HepG2 (cell line): ENCODE measurements around the gene ABHD1. TPM values are rescaled to one million over a fixed set of nuclear protein-coding genes. Genes with fewer than 3 reads are reported as not detected.

Source experiments
- BCL6 ChIP-seq: IDR thresholded peaks from 2 replicates; pipeline ENCODE4 v1.6.1; 2016; ENCODE audit warnings: missing genetic modification reagents, missing compliant biosample characterization
- BRCA1 ChIP-seq: sonication (generic); formaldehyde crosslinking; IDR thresholded peaks from 2 replicates; pipeline ENCODE4 v1.4.0; 2020; ENCODE audit warnings: missing genetic modification reagents
- HNF4A ChIP-seq: sonication (generic); formaldehyde crosslinking; IDR thresholded peaks from 2 replicates; pipeline ENCODE4 v1.4.0; 2020; ENCODE audit warnings: missing genetic modification reagents
- LBX2 ChIP-seq: sonication (generic); formaldehyde crosslinking; IDR thresholded peaks from 2 replicates; pipeline ENCODE4 v1.5.0; 2020; ENCODE audit warnings: missing genetic modification reagents, mild to moderate bottlenecking, borderline replicate concordance
- MEIS2 ChIP-seq: sonication (generic); formaldehyde crosslinking; IDR thresholded peaks from 2 replicates; pipeline ENCODE4 v1.9.0; 2021; ENCODE audit warnings: mild to moderate bottlenecking, missing genetic modification reagents
- PITX1 ChIP-seq: sonication (generic); formaldehyde crosslinking; IDR thresholded peaks from 2 replicates; pipeline ENCODE4 v1.5.1; 2020; ENCODE audit warnings: mild to moderate bottlenecking, missing genetic modification reagents
- ZBTB4 ChIP-seq: sonication (generic); formaldehyde crosslinking; IDR thresholded peaks from 2 replicates; pipeline ENCODE4 v1.4.0; 2020; ENCODE audit warnings: missing genetic modification reagents, mild to moderate bottlenecking, borderline replicate concordance
- ZBTB43 ChIP-seq: sonication (generic); formaldehyde crosslinking; conservative IDR thresholded peaks from 2 replicates; pipeline ENCODE4 v1.4.0; 2020; ENCODE audit warnings: missing genetic modification reagents
- ZFP36 ChIP-seq: fragments of 150-350 bp; IDR thresholded peaks from 2 replicates; pipeline ENCODE4 v1.6.1; 2018; ENCODE audit warnings: borderline replicate concordance, low read length, low read depth; ENCODE audit not compliant: partially characterized antibody
- ZFX ChIP-seq: sonication (generic); formaldehyde crosslinking; IDR thresholded peaks from 2 replicates; pipeline ENCODE4 v1.4.0; 2020; ENCODE audit warnings: mild to moderate bottlenecking, low read depth, missing genetic modification reagents, moderate library complexity
- ZHX1 ChIP-seq: sonication (generic); formaldehyde crosslinking; IDR thresholded peaks from 2 replicates; pipeline ENCODE4 v1.8.1; 2022; ENCODE audit warnings: low read depth, mild to moderate bottlenecking, missing genetic modification reagents
- ZNF121 ChIP-seq: sonication (generic); formaldehyde crosslinking; IDR thresholded peaks from 2 replicates; pipeline ENCODE4 v1.5.0; 2020; ENCODE audit warnings: mild to moderate bottlenecking, missing genetic modification reagents
- ZNF143 ChIP-seq: sonication (generic); formaldehyde crosslinking; IDR thresholded peaks from 2 replicates; pipeline ENCODE4 v1.4.0; 2020; ENCODE audit warnings: missing genetic modification reagents
- ZNF280D ChIP-seq: sonication (generic); formaldehyde crosslinking; IDR thresholded peaks from 2 replicates; pipeline ENCODE4 v1.5.1; 2020; ENCODE audit warnings: mild to moderate bottlenecking, missing genetic modification reagents
- ZNF746 ChIP-seq: sonication (generic); formaldehyde crosslinking; IDR thresholded peaks from 2 replicates; pipeline ENCODE4 v1.8.0; 2022; ENCODE audit warnings: mild to moderate bottlenecking, missing genetic modification reagents
- ZNF878 ChIP-seq: sonication (generic); formaldehyde crosslinking; IDR thresholded peaks from 2 replicates; pipeline ENCODE4 v1.8.1; 2023; ENCODE audit warnings: mild to moderate bottlenecking, missing genetic modification reagents, moderate library complexity
- ZSCAN9 ChIP-seq: IDR thresholded peaks from 2 replicates; pipeline ENCODE4 v1.6.1; 2016; ENCODE audit warnings: borderline replicate concordance
- polyA plus RNA-seq, 8 experiments: library from polyadenylated mRNA; depleted of rRNA in 3 of 8; stranded (reverse) in 7 of 8; unstranded in 1 of 8; fragments of >200 nt; fragmentation: Illumina TruSeq in 4 of 8; extraction: Trizol in 4 of 8; gene quantifications; 2 replicates each; pipeline versions ENCODE4 v1.2.1 to v1.2.3, GENCODE V29; 2011 to 2016; ENCODE audit warnings: low read depth in 4 of 8, missing spikeins in 1 of 8, mixed read lengths in 1 of 8; ENCODE audit not compliant: insufficient read depth in 1 of 8
- total RNA-seq, 5 experiments: library from RNA; depleted of rRNA; stranded (reverse); fragments of >200 nt; fragmentation: Illumina TruSeq; extraction: Trizol; gene quantifications; 2 replicates each; pipeline ENCODE4 v1.2.3, GENCODE V29; 2016; ENCODE audit warnings: low read depth in 1 of 5

The ABHD1 gene
- total and polyA plus RNA-seq, 2 of the 13 experiments (the other 11 are each of a cell fraction or from before 2014, with no cell fraction given) = 0.04 to 0.81 TPM

GRCh38 chr2:27171351-27171848, 47.8 kb downstream of the ABHD1 start (continued):
- TF ChIP-seq ZBTB4 (CRISPR knock-in tag) (peak; percentile 78), ZFP36 (no peak), PITX1 (CRISPR knock-in tag) (peak; percentile 79; the same call in 1 of the 2 replicates), ZSCAN9 (CRISPR knock-in tag) (peak; percentile 95), ZBTB43 (CRISPR knock-in tag) (peak; percentile 97), ZFX (CRISPR knock-in tag) (peak; percentile 76), ZNF746 (CRISPR knock-in tag) (peak; percentile 70; the same call in 1 of the 2 replicates), ZNF878 (CRISPR knock-in tag) (peak; percentile 89; the same call in 1 of the 2 replicates), ZNF280D (CRISPR knock-in tag) (no peak; the same call in 1 of the 2 replicates), BCL6 (CRISPR knock-in tag) (peak; percentile 75), ZNF143 (CRISPR knock-in tag) (0 out of 2 replicates have a peak, but pooled peaks have one; percentile 28), BRCA1 (CRISPR knock-in tag) (peak; percentile 80; the same call in 1 of the 2 replicates), LBX2 (no peak), HNF4A (CRISPR knock-in tag) (peak; percentile 79), ZNF121 (CRISPR knock-in tag) (peak; percentile 80), MEIS2 (CRISPR knock-in tag) (peak; percentile 94), ZHX1 (CRISPR knock-in tag) (peak; percentile 78)
